ENCODE measurements around the gene KCNK7. TPM values are rescaled to one million over a fixed set of nuclear protein-coding genes. Genes with fewer than 3 reads are reported as not detected.

The KCNK7 gene
- total RNA-seq, 4 donors from 2014 or later = 1.2 TPM; not detected in 3

DNA sequence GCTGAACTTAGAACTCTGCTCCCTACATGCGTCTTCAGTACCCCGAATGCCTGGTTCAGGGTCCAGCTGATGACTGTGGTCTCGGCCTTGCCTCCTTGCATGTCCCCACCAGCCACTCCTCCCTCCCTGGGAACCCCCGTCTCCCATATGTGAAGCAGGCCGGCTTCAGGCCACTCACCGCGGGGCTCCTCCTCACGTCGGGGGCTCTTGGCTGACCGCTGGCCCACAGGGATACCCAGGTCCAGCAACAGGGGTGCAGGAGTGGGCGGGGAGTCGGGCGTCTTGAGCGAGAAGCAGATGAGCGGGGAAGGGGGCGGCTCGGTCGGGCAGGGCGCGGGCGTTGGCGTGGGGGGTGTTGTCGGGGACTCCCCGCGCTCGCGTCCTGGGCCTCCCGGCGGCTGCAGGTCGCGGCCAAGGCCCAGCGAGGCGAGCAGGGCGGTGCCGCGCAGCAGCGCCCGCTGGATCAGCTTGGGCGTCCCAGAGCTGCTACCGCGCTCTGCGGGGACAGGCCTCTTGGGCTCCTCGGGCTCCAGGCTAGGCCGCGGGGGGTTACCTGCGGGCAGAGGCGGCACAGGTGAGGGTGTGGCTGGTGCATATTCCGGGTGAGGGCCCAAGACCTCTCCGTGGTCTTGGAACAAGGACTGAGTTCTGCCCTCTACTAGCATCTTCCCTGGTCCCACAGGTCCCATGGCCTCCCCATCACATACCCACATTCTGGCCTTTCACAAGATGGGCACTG, 3.8 kb upstream of the KCNK7 start:
- DNase-seq = no peak
- no peaks in the 10 kb centered on the region for H3K27me3 ChIP-seq
- H3K9me3 ChIP-seq = no peaks in the 10 kb centered on the region
- H3K27ac ChIP-seq = no peak overlapping the region
- no peak overlapping the region for H3K4me3 ChIP-seq (replicated peaks in 1 of 3)
- H3K36me3 ChIP-seq = peaks cover 27 to 33% of the 10 kb centered on the region in 2 donors
- H3K4me1 ChIP-seq = peaks cover 0 to 8% of the 10 kb centered on the region in 2 donors
- 79 to 86% methylated on average over 17 to 41 of the region's 49 CpGs for WGBS, 2 donors
- intact Hi-C loops (cut with DNase I) = loop anchor here (5.0 kb wide), 1 partner anchor 197 kb away; no protein-coding TSS in a partner anchor
- no peak for TF ChIP-seq CTCF (IDR thresholded peaks at IDR 0.05)

- Histone ChIP-seq H3K36me3 (peaks cover 19 to 22% of the 10 kb centered on the region in 2 donors), H3K4me3 (replicated peaks in 1 of 3) (no peak overlapping the region), H3K27me3 (no peaks in the 10 kb centered on the region), H3K27ac (no peak overlapping the region), H3K4me1 (peaks cover 0 to 8% of the 10 kb centered on the region in 2 donors), H3K9me3 (no peaks in the 10 kb centered on the region)
- intact Hi-C loops (cut with DNase I) = loop anchor here (5.0 kb wide), 1 partner anchor 196 kb away; no protein-coding TSS in a partner anchor
- TF ChIP-seq CTCF (IDR thresholded peaks at IDR 0.05) (no peak), POLR2A (IDR thresholded peaks at IDR 0.05) (no peak)
- WGBS, 2 donors = 91 to 95% methylated on average over 15 to 16 of the region's 16 CpGs
- DNase-seq = no peak
Observed at GRCh38 chr11:65598258-65598699, 2.7 kb upstream of the KCNK7 start.

DNA sequence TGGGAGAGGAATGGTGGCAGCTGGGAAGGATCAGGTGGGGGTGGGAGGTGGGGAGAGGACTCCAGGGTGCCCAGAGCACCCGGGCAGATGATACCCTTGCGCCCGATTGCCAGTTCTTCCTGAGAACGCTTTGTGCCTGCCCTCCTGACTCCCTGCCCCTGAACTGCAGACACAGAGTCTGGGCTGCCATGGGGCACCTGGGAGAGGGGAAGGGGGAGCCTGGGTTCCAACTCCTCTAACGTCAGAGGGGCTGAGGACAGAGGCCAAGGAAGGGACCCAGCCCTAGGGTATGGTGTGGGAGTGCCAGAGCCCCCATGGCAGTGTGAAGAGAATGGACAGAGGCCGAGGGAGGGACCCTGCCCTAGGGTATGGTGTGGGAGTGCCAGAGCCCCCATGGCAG, 920 bp upstream of the KCNK7 start:
- no peaks in the 10 kb centered on the region for H3K27me3 ChIP-seq
- TF ChIP-seq POLR2A (IDR thresholded peaks at IDR 0.05) (no peak), CTCF (IDR thresholded peaks at IDR 0.05) (no peak)
- WGBS, 2 donors = 84 to 91% methylated on average over 5 to 6 of the region's 6 CpGs
- no peak overlapping the region for H3K4me3 ChIP-seq (replicated peaks in 1 of 3)
- H3K9me3 ChIP-seq = no peaks in the 10 kb centered on the region
- H3K4me1 ChIP-seq = peaks cover 4% of the 10 kb centered on the region in 2 donors
- peaks cover 16 to 21% of the 10 kb centered on the region in 2 donors for H3K36me3 ChIP-seq
- intact Hi-C loops (cut with DNase I) = loop anchor here (5.0 kb wide), 1 partner anchor 194 kb away; no protein-coding TSS in a partner anchor
- no peak for DNase-seq
- no peak overlapping the region for H3K27ac ChIP-seq

GRCh38 chr11:65595131-65595530, 469 bp downstream of the KCNK7 start:
- Histone ChIP-seq H3K27ac (no peak overlapping the region), H3K36me3 (peaks cover 16 to 21% of the 10 kb centered on the region in 2 donors), H3K4me3 (replicated peaks in 1 of 3) (no peak overlapping the region), H3K27me3 (no peaks in the 10 kb centered on the region), H3K9me3 (no peaks in the 10 kb centered on the region), H3K4me1 (peaks cover 0 to 4% of the 10 kb centered on the region in 2 donors)
- intact Hi-C loops (cut with DNase I) = loop anchor here (5.0 kb wide), 1 partner anchor 193 kb away; no protein-coding TSS in a partner anchor
- 63% methylated on average over 2 of the region's 3 CpGs; no CpG with 5 or more reads in 1 of the 2 donors for WGBS, 2 donors
- TF ChIP-seq POLR2A (IDR thresholded peaks at IDR 0.05) (no peak), CTCF (IDR thresholded peaks at IDR 0.05) (no peak)
- no peak for DNase-seq

Data from thyroid gland (tissue), 4 donors.